Neural crest cell (in vitro differentiated cells): ENCODE data around the gene DNAH10. TPM values are rescaled to one million over a fixed set of nuclear protein-coding genes. Genes with fewer than 3 reads are reported as not detected.

Experiments used
- DNase-seq: peaks from one replicate; pipeline ENCODE4 v3.0.0; 2021; ENCODE audit warnings: low read depth, mixed read lengths, low spot score
- H3K27ac Mint-ChIP-seq: one replicate; pipeline ENCODE4 v1.8.0; 2021; ENCODE audit warnings: mild to moderate bottlenecking, mixed read lengths; ENCODE audit not compliant: unreplicated experiment
- H3K27me3 Mint-ChIP-seq: 2 replicates; pipeline ENCODE4 v1.8.0; 2021; ENCODE audit warnings: low read depth, mild to moderate bottlenecking, mixed read lengths
- H3K36me3 Mint-ChIP-seq: 2 replicates; pipeline ENCODE4 v1.8.0; 2021; ENCODE audit warnings: low read depth, mild to moderate bottlenecking, mixed read lengths
- H3K4me1 Mint-ChIP-seq: 2 replicates; pipeline ENCODE4 v1.8.0; 2021; ENCODE audit warnings: mixed read lengths
- H3K4me3 Mint-ChIP-seq: one replicate; pipeline ENCODE4 v1.8.0; 2021; ENCODE audit warnings: mild to moderate bottlenecking, mixed read lengths
- H3K9me3 Mint-ChIP-seq: 2 replicates; pipeline ENCODE4 v1.8.0; 2021; ENCODE audit warnings: mixed read lengths
- total RNA-seq: library from RNA; stranded (reverse); gene quantifications from 2 replicates; pipeline ENCODE4 v1.2.1, GENCODE V29; 2021
- TF ChIP-seq, protein P1 (sequence below): fragments of 200-600 bp; sonication (generic); conservative IDR thresholded peaks from 2 replicates; pipeline ENCODE4 v1.5.0; 2021; ENCODE audit warnings: antibody characterized with exemption, mild to moderate bottlenecking

The DNAH10 gene
- total RNA-seq, 1 donor from 2014 or later, result 1.1 TPM

GRCh38 chr12:123958876-123959275, 196.8 kb downstream of the DNAH10 start:
- H3K9me3 Mint-ChIP-seq, result no peaks in the 10 kb centered on the region
- DNase-seq, result no peak
- H3K4me3 Mint-ChIP-seq, result no peak overlapping the region
- H3K4me1 Mint-ChIP-seq, result peaks cover 26% of the 10 kb centered on the region
- H3K36me3 Mint-ChIP-seq, result peaks cover 4% of the 10 kb centered on the region
- no peak overlapping the region for H3K27ac Mint-ChIP-seq
- H3K27me3 Mint-ChIP-seq, result peaks cover 7% of the 10 kb centered on the region
- TF ChIP-seq, protein P1, sequence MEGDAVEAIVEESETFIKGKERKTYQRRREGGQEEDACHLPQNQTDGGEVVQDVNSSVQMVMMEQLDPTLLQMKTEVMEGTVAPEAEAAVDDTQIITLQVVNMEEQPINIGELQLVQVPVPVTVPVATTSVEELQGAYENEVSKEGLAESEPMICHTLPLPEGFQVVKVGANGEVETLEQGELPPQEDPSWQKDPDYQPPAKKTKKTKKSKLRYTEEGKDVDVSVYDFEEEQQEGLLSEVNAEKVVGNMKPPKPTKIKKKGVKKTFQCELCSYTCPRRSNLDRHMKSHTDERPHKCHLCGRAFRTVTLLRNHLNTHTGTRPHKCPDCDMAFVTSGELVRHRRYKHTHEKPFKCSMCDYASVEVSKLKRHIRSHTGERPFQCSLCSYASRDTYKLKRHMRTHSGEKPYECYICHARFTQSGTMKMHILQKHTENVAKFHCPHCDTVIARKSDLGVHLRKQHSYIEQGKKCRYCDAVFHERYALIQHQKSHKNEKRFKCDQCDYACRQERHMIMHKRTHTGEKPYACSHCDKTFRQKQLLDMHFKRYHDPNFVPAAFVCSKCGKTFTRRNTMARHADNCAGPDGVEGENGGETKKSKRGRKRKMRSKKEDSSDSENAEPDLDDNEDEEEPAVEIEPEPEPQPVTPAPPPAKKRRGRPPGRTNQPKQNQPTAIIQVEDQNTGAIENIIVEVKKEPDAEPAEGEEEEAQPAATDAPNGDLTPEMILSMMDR, result no peak

DNA sequence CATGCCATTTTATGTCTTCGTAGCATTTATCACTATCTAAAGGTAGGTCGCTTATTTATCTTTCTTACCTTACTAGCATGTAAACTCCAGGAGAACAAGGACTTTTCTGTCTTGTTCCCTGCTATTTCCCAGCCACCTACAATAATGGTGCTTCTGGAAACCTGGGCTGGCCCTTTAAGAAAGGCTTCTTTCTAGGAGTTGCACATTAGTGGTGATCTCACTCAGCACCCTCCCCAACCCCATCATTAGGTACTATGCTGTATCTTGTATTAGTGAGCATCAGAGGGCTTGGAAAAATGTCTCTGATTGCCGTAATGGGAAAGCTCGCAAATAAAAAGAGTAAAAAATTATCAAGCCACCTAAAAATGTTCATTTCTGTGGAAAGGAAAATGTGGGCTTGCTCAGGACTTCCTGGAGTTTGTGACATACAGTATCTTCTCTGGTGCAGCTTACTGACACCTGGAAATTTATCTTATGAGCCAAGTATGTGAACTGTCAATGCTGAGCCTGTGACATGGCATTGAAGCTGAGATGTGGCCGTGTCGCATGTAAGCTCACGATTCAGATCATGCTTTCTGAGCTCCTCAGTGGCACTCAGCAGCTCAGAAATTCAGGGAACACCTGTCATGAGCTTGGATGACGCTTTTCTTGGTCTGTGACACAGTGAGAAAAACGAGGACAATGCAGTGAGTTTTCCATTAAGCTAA, 198.1 kb downstream of the DNAH10 start:
- no peak for DNase-seq
- no peaks in the 10 kb centered on the region for H3K9me3 Mint-ChIP-seq
- H3K4me1 Mint-ChIP-seq, result peaks cover 26% of the 10 kb centered on the region
- H3K36me3 Mint-ChIP-seq, result peaks cover 4% of the 10 kb centered on the region
- H3K4me3 Mint-ChIP-seq, result no peak overlapping the region
- no peak overlapping the region for H3K27ac Mint-ChIP-seq
- TF ChIP-seq, protein P1, result no peak
- H3K27me3 Mint-ChIP-seq, result peaks cover 7% of the 10 kb centered on the region

DNA sequence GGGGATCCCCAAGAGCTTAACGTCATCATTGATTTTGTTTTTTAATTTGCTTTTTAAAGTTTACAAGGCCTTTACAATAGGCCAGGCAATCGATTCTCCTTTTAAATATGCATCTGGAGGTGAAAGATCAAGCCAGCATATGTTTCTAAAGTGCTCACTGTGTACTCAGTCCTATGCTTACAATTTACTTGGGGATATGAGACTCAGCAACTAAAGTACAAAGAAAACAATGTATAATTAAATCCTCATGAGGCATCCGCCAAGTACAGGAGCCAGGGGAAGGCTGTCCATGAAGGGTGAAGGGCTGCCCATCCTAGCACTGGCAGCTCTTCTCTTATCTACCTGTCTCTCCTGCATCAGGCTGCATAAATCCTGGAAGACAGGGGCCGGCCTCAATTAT, 198.8 kb downstream of the DNAH10 start:
- Mint-ChIP-seq H3K4me1 (peaks cover 26% of the 10 kb centered on the region), H3K9me3 (no peaks in the 10 kb centered on the region), H3K36me3 (peaks cover 4% of the 10 kb centered on the region), H3K27ac (no peak overlapping the region), H3K4me3 (no peak overlapping the region), H3K27me3 (peaks cover 7% of the 10 kb centered on the region)
- no peak for DNase-seq
- TF ChIP-seq, protein P1, result no peak

- DNase-seq, result no peak
- no peaks in the 10 kb centered on the region for H3K9me3 Mint-ChIP-seq
- H3K4me1 Mint-ChIP-seq, result peaks cover 20% of the 10 kb centered on the region
- peaks cover 4% of the 10 kb centered on the region for H3K36me3 Mint-ChIP-seq
- H3K27me3 Mint-ChIP-seq, result peaks cover 7% of the 10 kb centered on the region
- no peak overlapping the region for H3K4me3 Mint-ChIP-seq
- TF ChIP-seq, protein P1, result no peak
- H3K27ac Mint-ChIP-seq, result no peak overlapping the region
Observed at GRCh38 chr12:123961585-123962345, 199.7 kb downstream of the DNAH10 start.

DNA sequence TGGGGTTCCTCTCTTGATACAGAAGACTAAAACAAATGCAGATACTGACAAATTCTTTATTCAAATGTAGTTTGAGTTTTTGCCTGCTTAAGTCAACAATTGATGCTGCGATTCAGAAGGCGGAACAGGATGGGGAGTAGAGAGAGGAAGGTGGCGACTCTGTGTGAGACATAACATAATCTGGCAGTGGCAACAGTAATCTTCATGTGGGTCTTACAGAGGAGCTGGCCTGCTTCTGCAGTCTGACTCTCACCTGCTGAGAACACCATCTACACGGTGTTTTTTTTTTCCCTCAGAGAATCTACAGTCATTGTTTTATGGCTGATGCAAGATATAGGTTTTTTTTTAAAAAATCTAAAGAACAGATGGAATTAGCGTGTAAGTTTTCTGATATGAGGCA, 200.4 kb downstream of the DNAH10 start:
- H3K27ac Mint-ChIP-seq, result no peak overlapping the region

More for the DNA sequence above, 200.4 kb downstream of the DNAH10 start:
- H3K4me1 Mint-ChIP-seq, result peaks cover 22% of the 10 kb centered on the region
- DNase-seq, result no peak
- TF ChIP-seq, protein P1, result no peak
- H3K4me3 Mint-ChIP-seq, result no peak overlapping the region
- no peaks in the 10 kb centered on the region for H3K36me3 Mint-ChIP-seq
- H3K27me3 Mint-ChIP-seq, result peaks cover 7% of the 10 kb centered on the region
- H3K9me3 Mint-ChIP-seq, result no peaks in the 10 kb centered on the region
